GM18870 (cell line): ENCODE results near the gene DRICH1.
"Not testable (repeated sequence)": the region's sequence is repeated elsewhere in the genome, so short reads cannot be mapped to it uniquely, and the experiment has no call there.

ENCODE experiments used
- ATAC-seq: cut with Tn5 transposase; IDR thresholded peaks from one replicate; pipeline ENCODE4 v1.9.1; 2021; ENCODE audit warnings: moderate library complexity; ENCODE audit not compliant: unreplicated experiment

DRICH1 gene

DNA sequence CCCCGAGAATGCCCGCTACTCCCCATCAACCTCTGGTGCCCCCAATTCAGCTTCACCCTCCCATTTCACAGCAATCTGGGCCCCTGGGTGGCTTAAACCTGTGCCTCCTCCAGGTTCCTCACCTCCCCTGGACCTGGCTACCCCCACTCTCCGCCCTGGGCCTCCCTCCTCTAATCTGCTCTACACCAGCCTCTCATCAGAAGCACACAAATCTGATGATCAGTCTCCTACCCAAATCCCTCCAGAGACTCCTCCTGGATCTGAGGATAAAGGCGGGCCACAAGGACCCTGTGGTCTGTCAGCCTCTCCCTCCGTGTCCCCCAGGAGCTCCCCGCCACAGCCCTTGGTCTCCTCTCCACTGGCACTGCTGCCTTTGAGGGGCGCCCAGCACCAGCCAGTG is 28.9 kb downstream of the DRICH1 start:
- no peak for ATAC-seq

- no peak for ATAC-seq
These were observed 33.2 kb downstream of the DRICH1 start for GRCh38 chr22:23598805-23599518.

DNA sequence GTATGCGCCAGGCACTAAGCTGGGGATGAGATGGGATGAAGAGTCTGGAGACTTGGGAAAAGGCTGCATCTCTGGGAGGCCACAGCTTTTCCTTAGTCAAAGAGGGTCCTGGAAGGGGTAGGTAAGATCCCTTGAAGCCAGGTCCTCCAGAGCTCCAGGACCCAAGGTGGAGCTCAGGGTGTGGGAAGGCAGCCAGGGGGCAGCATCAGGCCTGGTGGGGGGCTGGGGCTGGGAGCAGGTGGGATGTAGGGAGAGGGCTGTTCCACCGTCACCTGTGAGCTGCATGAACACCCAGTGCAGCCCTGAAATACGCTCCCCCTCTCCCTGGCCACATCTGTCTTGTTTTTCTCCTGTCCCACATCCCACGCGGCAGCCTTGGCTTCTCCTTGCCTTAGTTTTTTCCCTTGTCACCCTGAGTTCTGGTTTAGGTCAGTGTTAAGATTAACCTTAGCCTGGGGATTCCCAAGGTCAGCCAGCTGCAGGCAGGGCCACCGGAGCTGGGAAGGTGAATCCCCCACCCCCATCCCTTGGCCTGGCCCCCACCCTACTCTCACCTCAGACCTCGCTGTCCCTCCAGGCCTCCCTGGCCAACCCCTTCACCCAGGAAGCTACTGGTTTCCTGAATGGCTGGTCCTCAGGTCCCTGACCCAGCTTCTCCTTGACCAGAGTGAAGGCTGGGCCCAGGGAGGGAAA is 34.4 kb downstream of the DRICH1 start:
- not testable (repeated sequence) for ATAC-seq

- not testable (repeated sequence) for ATAC-seq
These were observed 36.2 kb downstream of the DRICH1 start for GRCh38 chr22:23595904-23596303.

DNA sequence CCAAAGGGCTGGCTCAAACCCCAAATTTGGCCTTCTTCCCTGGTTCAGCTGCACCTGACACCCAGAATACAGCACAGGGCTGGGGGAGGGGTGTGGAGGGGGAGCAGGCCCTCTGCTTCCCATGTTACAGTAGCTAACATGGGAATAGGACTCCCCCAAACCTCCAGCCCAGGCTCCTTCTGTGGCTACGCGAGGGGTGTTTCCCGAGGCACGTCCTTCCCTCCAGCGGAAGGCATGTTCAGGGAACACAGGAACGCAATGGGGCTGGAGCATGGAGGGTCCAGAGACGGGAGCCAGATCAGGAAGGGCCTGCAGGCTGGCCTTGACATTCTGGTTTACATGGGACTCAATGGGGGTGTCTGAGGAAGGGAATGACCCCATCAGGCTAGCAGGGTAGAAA is 40.3 kb downstream of the DRICH1 start:
- no peak for ATAC-seq

- no peak for ATAC-seq
These were observed 40.8 kb downstream of the DRICH1 start for GRCh38 chr22:23591201-23591791.

- ATAC-seq = no peak
These were observed 48.3 kb downstream of the DRICH1 start for GRCh38 chr22:23583836-23584235.

DNA sequence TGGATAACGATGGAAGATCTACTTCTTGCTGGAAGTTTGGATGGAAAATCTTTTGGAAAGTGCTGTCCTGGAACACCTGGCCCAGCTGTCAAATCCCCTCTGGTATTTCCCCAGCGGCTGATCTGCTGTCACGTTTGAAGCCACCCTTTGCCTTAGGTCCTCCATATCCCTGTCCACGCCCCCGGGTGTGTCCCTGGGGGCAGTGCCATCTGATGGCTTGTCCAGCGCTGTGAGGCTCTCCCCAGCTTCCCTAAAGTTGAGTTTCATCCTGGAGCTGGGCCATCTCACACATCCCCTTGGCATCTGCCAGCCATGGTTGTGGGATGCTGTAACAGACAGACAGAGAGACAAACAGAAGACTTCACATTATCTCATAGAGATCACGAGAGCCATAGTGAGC is 49.0 kb downstream of the DRICH1 start:
- no peak for ATAC-seq

- no peak for ATAC-seq
These were observed 50.9 kb downstream of the DRICH1 start for GRCh38 chr22:23581260-23581650.

- ATAC-seq = no peak
These were observed 51.4 kb downstream of the DRICH1 start for GRCh38 chr22:23580576-23581259.

DNA sequence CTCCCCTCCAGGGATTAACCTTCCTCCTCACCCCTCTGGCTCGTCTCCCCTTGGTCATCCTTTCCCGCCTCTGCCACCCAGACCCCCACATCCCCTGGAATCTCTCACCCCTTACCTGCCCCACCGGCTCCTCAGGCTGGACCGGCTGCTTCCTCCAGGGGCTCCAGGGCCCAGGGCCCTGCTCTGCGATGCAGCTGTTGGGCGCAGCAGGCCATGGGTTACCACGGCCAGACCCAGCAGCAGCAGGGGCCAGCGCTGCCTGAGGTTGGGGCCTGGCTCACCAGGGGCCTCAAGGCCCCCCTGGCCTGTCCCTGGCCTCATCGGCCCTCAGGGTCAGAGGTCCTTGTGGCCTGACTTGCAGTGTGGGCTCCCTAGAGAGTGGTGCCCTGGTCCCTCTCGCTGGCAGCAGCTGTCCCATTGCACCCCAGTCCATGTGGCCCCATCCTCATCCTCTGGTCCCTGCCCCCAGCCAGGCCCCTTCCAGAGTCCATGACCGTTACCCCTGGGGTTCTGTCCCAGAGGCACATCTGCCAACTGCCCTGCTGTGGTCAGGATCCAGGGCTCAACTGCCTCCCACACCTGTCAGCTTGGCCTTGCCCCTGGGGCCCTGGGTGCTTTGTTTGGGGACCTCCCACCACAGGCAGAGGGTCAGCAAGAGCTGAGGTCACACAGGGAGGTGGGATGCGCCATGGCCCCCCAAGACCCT is 52.1 kb downstream of the DRICH1 start, which contains the start of gene IGLL1:
Gene IGLL1, minus strand, starts transcription at position 421 of the 706 bp plus-strand sequence. Its CDS starts 100 bp downstream, at position 321.
- ATAC-seq = no peak

GRCh38 chr22:23579280-23579679 is 52.8 kb downstream of the DRICH1 start:
- ATAC-seq = no peak

- no peak for ATAC-seq
These were observed 53.8 kb downstream of the DRICH1 start for GRCh38 chr22:23578306-23578705.

- ATAC-seq = no peak
These were observed 55.4 kb downstream of the DRICH1 start for GRCh38 chr22:23576681-23577080.

GRCh38 chr22:23575601-23576000 is 56.5 kb downstream of the DRICH1 start:
- ATAC-seq = no peak

GRCh38 chr22:23574877-23575276 is 57.2 kb downstream of the DRICH1 start:
- no peak for ATAC-seq

DNA sequence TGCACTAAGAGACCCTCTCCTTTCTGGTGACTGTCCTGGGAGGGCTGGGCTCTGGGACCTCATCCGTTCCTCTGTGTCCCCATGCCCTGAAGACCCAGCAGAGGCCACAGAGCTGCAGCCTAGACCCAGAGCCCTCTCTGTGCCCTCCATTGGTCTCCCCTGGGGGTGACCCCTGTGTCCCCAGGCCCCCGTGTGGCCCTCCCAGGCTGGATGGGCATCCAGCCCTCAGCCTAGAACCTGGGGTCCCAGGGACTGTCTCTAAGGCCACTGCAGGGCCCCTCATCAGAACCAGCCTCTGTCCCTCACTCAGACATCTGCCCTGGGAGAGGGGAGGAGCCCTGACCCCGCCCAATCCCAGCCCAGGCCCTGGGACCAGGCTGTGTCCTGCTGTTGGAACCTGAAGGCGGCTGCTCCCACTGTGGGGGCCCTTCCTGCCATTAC is 57.7 kb downstream of the DRICH1 start:
- no peak for ATAC-seq

- not testable (repeated sequence) for ATAC-seq
These were observed 58.4 kb downstream of the DRICH1 start for GRCh38 chr22:23573701-23574235.

DNA sequence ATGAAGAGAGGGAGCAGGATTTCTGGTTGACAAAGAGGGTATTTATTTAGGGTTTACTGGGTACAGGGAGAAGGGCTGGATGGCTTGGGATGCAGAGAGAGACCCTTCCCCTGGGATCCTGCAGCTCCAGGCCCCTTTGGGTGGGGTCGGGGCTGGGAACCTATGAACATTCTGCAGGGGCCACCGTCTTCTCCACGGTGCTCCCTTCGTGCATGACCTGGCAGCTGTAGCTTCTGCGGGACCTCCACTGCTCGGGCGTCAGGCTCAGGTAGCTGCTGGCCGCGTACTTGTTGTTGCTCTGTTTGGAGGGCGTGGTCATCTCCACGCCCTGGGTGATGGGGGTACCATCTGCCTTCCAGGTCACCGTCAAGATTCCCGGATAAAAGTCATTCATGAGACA is 59.0 kb downstream of the DRICH1 start:
- ATAC-seq = not testable (repeated sequence)

DNA sequence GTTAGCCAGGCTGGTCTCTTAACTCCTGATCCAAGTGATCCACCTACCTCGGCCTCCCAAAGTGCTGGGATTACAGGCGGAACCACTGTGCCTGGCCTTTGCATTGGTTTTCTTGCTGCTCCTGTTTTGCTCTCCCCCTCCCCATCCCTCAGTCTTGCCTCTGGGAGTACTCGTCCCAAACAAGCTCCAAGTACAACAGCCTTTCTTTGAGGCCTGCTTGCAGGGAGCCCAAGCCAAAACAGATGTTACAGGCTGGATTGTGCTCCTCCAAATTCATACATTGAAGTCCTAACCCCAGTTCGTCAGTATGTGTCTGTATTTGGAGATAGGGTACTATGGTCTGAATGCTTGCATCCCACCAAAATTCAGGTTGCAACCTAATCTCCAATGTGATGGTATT is 60.6 kb downstream of the DRICH1 start:
- ATAC-seq = no peak
